K562 (cell line): Measurements from ENCODE around the gene HCRTR1. TPM values are rescaled to one million over a fixed set of nuclear protein-coding genes. Genes with fewer than 3 reads are reported as not detected.

Experiments
- RREB1 ChIP-seq: fragments of 250-450 bp; sonication (Bioruptor Pico); IDR thresholded peaks from 2 replicates; pipeline ENCODE4 v1.4.0; 2020
- polyA plus RNA-seq, 8 experiments: library from polyadenylated mRNA; depleted of rRNA in 4 of 8; stranded (reverse) in 5 of 8; unstranded in 3 of 8; fragments of >200 nt; fragmentation: Nextera tagmentation in 2 of 8; fragmentation: Illumina TruSeq in 1 of 8; extraction: Ambion mirVana in 2 of 8; extraction: Trizol in 1 of 8; gene quantifications; 2 replicates each; pipeline versions ENCODE4 v1.2.1 to v1.2.3, GENCODE V29; 2011 to 2014; ENCODE audit warnings: inconsistent platforms in 1 of 8, missing spikeins in 1 of 8
- total RNA-seq, 7 experiments: library from RNA; depleted of rRNA in 6 of 7; stranded (reverse); fragments of >200 nt in 6 of 7; fragmentation: Illumina TruSeq in 2 of 7; extraction: Trizol in 2 of 7; gene quantifications; 2 replicates each; pipeline versions ENCODE4 v1.2.1 to v1.2.3, GENCODE V29; 2011 to 2021; ENCODE audit warnings: low replicate concordance in 1 of 7

HCRTR1 gene
- total and polyA plus RNA-seq, 9 of the 15 experiments (the other 6 are each of a cell fraction or from before 2014, with no cell fraction given), result not detected

- no peak for TF ChIP-seq RREB1 (CRISPR knock-in tag)
- TF ChIP-seq, all 486 proteins: peak for 4
Observed at GRCh38 chr1:31626223-31627207, 9.0 kb downstream of the HCRTR1 start (continued).
